HG02759 (cell line): Measurements from ENCODE around the gene MYD88.
"Not testable (repeated sequence)": the region's sequence is repeated elsewhere in the genome, so short reads cannot be mapped to it uniquely, and the experiment has no call there.

Experiments
- ATAC-seq: cut with Tn5 transposase; IDR thresholded peaks from one replicate; pipeline ENCODE4 v1.9.1; 2021; ENCODE audit warnings: mild to moderate bottlenecking, moderate library complexity; ENCODE audit not compliant: unreplicated experiment

The MYD88 gene

GRCh38 chr3:38124324-38125122 is 13.9 kb upstream of the MYD88 start:
- no peak for ATAC-seq

- ATAC-seq = no peak
Observed at GRCh38 chr3:38125305-38126120, 12.9 kb upstream of the MYD88 start.

GRCh38 chr3:38126121-38126892 is 12.2 kb upstream of the MYD88 start:
- ATAC-seq = no peak

- no peak for ATAC-seq
Observed at GRCh38 chr3:38127611-38128302, 10.7 kb upstream of the MYD88 start.

GRCh38 chr3:38128303-38128655 is 10.2 kb upstream of the MYD88 start:
- no peak for ATAC-seq

GRCh38 chr3:38129058-38129457 is 9.4 kb upstream of the MYD88 start:
- no peak for ATAC-seq

GRCh38 chr3:38130631-38131065 is 7.8 kb upstream of the MYD88 start:
- ATAC-seq = no peak

- ATAC-seq = no peak
Observed at GRCh38 chr3:38131621-38132369, 6.7 kb upstream of the MYD88 start.

GRCh38 chr3:38133209-38133556 is 5.3 kb upstream of the MYD88 start:
- ATAC-seq = no peak

GRCh38 chr3:38133557-38134405 is 4.7 kb upstream of the MYD88 start:
- ATAC-seq = no peak

GRCh38 chr3:38134517-38135143 is 3.8 kb upstream of the MYD88 start:
- ATAC-seq = not testable (repeated sequence)

GRCh38 chr3:38135621-38136277 is 2.7 kb upstream of the MYD88 start:
- ATAC-seq = not testable (repeated sequence)

- ATAC-seq = no peak
Observed at GRCh38 chr3:38136393-38136776, 2.1 kb upstream of the MYD88 start.

- ATAC-seq = peak; percentile 89
Observed at GRCh38 chr3:38136777-38137614, 1.5 kb upstream of the MYD88 start, which contains the start of gene ACAA1. TSS of gene ACAA1 (minus strand) at chr3:38137127. CDS start at chr3:38137035, 92 bp downstream.

- ATAC-seq = no peak
Observed at GRCh38 chr3:38137615-38138348, 679 bp upstream of the MYD88 start.

- ATAC-seq = no peak
Observed at GRCh38 chr3:38139191-38139590, 730 bp downstream of the MYD88 start.

- ATAC-seq = no peak
Observed at GRCh38 chr3:38139652-38140051, 1.2 kb downstream of the MYD88 start.
